ENCODE measurements around the gene RBFOX2.
"Not testable (repeated sequence)": the region's sequence is repeated elsewhere in the genome, so short reads cannot be mapped to it uniquely, and the experiment has no call there.

The RBFOX2 gene

DNA sequence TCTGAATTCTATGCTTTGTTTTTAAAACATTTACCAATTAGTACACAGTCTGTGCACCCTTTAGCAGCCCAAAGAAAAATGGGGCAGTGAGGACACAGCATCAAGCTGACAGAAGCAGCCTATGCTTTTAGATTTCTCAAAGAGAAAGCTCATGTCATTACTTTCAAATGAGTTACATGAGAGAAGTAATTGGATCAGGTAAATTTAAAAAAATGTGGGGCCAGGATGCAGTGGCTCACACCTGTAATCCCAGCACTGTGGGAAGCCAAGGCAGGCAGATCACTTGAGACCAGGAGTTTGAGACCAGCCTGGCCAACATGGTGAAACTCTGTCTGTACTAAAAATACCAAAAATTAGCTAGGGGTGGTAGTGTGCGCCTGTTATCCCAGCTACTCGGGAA, 253.3 kb downstream of the RBFOX2 start:
- no peak for DNase-seq (ENCODE audit: low read depth, low spot score)

DNA sequence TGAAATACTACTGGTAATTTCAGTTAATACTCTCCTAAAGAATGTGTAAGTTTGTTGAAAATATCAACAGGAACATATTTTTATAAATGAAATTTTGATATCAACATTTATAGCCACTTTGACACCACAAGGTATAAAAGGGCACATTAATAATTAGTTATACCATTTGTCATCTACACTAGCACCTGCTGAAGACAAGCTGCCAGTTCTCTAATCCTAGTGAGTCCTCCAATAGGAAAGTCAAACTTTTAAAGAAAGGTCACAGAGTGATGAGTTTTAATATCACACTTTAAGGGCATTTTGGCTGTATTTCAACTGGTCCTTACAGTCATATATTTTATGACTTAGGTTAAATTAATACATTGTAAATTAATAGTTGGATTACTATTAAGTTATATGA, 258.6 kb downstream of the RBFOX2 start:
- H3K4me3 ChIP-seq (ENCODE audit: low read length), result no peak overlapping the region
- DNase-seq (ENCODE audit: low read depth, low spot score), result no peak

More for the DNA sequence above, 253.3 kb downstream of the RBFOX2 start:
- no peak overlapping the region for H3K4me3 ChIP-seq (ENCODE audit: low read length)

DNA sequence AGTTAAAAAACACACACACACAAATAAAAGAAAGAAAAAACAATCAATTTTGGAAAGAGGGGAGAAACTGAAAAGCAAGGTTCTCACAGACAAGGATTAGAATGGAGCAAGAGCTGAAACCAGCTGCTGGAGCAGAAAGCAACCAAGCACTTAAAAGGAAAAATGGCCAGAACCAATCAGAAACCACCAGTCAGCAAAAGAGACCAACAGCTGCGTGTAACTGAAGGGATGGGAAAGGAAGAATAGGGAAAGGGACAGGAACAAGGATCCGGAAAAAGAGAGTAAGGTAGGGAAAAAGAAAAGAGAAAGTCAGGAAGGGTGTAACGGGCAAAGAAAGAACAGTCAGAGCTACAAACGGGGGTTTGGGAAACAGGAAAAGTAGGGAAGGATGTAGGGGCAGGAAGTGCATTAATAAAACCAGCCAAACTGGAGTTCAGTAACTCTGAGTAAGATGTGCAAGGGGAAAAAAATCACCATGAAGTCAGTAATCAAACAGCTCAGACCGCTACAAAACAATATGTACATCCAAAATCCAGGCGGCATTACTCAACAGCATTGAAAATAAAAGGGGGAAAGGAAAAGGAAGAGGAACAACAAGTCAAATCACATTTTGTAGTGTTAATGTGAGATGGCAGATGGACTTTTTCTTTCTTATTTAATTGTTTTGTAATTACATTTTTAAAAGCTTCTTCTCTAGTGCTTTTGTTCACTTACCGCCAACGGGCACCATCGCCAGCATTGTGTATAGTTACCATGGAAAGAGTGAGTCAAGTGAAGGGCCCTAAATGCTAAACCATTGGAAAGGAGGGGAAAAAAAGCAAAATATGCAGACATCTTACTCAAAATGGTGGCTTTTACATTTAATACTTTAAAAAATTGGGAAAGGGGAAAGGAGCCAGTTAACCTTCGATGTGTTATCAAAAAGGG, 261.7 kb downstream of the RBFOX2 start:
- H3K4me3 ChIP-seq (ENCODE audit: low read length), result no peak overlapping the region
- no peak for DNase-seq (ENCODE audit: low read depth, low spot score)

DNA sequence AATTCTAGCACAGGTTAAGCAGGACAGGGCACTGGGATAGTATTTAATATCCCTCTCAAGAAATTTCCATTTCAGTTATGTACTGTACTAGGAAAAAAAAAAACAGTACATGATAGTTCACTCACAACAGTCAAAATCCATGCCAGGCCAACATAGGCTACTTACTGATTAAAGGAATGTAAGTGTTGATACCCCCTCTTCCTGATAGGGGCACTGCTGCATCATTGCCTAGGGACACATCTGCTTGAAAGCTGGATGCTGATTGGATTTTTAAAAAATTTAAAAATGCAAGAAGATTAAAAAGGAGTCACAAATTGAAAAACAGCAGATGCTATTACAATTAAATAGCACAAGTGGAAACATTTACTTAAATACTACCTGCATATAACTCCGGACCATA, 267.6 kb downstream of the RBFOX2 start:
- DNase-seq (ENCODE audit: low read depth, low spot score), result no peak
- no peak overlapping the region for H3K4me3 ChIP-seq (ENCODE audit: low read length)

DNA sequence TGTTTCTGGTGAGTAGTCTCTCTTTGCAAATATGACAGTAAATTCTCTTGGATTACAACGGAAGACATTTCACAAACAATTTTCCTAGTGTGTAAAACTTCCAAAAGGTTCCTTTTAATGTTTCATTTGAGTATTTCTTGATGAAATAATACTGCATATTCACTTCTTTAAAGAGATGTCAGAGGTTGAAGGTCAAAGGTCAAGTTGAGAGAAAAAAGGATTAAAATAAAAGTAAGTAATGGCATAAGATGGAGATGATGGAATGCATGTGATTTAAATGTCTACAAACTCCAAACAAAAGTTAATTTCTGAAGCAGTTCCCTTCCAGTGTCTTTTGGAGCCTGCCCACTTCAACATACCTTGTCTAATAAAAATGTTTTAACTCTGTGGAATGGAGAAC, 270.2 kb downstream of the RBFOX2 start:
- DNase-seq (ENCODE audit: low read depth, low spot score), result no peak
- no peak overlapping the region for H3K4me3 ChIP-seq (ENCODE audit: low read length)

DNA sequence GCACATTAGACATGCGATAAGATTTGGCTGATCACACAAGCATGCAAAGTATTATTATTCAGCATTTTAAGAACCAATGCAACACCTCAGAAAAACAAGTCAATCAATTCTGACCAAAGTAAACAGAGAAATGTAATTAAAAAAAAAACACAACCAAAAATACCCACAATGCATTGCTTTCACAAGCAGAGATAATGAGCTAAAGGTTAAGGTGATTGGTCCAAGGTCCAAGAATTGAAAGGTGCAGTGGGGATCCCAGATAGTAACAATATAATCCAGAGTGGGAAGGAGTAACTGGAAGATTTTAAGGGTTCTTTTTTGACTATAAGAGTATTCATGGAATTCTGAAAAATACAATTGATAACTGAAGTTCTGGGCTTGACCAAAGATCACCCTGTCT, 271.9 kb downstream of the RBFOX2 start:
- no peak overlapping the region for H3K4me3 ChIP-seq (ENCODE audit: low read length)
- DNase-seq (ENCODE audit: low read depth, low spot score), result no peak

DNA sequence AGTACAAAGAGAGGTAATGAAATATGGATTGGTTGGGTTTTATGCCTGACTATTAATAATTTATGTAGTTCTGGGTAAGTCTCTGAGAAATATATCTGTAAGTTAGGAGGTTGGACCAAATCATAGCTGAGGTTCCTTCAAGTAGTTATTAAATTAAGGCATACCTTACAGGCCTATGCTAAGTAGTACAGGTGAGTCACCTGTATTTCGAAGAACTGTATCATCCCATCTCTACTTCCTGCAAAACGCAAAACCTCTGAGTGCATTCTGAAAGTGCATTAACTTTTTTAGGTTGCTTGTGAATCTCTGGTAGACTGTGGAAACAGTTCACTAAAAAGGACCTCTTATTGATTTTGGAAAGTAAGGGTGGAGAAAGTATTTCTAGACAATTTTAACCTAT, 273.9 kb downstream of the RBFOX2 start:
- DNase-seq (ENCODE audit: low read depth, low spot score), result no peak
- no peak overlapping the region for H3K4me3 ChIP-seq (ENCODE audit: low read length)

DNA sequence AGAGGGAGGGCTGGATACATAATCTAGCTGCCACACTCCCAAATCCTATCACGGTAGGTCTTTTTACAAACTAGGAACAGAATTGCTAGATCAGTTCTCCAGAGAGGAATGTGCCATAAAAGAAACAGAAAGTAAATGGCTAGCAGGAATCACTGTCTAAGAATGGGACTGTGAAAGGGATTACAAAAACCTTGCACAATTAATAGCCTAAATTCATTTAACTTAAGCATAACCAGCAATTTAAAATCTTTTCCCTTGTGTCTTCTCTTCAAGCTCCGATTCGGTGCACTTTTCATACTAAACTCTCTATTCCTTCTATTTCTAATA, 275.8 kb downstream of the RBFOX2 start:
- no peak overlapping the region for H3K4me3 ChIP-seq (ENCODE audit: low read length)
- DNase-seq (ENCODE audit: low read depth, low spot score), result no peak

DNA sequence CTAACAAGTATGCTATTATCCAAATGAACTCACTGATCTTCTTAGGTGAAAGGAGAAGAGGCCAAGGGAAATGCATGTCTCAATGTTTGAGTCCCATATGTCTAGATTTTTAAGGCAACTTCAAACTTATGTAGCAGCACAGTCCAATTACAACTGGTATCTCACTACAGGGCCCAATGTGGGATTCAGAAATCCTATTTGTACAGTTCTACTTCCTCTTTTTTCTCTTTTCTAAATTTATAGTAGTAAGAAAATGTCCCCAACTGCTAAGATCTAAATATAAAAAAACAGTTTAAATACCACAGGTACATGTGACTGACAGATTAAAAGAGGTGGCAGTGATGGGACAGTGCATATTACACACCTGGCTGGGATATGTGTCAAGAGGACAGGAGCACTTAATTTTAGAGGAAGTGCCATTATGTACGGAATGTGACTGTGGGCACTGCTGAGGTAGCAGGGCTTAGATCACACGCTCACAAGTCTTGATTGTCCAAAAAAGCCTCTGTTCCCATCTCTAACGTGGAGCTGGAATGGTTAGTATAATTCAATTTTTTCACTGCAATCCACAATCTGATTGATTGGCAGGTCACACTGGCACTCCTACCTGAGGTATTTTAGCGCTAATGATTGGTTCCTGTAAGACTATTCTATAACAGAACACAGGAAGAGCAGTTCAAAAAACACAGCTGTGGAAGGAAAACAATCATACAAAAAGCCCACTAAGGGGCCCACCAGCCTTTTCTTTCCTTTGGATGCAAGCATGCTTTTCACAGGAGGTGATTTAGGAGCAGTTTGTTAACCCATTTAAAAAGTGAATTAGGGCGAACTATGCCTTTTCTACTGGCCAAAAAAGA, 276.4 kb downstream of the RBFOX2 start:
- no peak for DNase-seq (ENCODE audit: low read depth, low spot score)
- H3K4me3 ChIP-seq (ENCODE audit: low read length), result no peak overlapping the region

DNA sequence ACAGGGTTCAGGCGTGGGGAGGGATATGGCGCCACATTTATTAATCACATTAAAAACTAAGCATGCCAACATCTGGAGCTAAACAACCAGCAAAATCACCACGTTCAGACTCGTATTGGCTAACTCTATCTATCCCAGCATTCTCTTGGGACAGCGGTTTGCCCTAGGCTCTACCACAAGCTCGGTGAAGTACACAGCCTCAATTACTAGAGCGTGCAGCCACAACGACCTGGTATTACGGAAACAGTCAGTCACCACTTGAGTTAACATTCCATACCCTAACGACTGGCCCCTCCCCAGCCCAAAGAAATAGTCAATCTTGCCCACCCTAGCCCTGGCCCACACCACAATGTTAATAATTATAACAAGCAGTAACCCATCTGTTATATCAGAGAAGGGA, 278.8 kb downstream of the RBFOX2 start:
- DNase-seq (ENCODE audit: low read depth, low spot score), result no peak
- H3K4me3 ChIP-seq (ENCODE audit: low read length), result no peak overlapping the region

DNA sequence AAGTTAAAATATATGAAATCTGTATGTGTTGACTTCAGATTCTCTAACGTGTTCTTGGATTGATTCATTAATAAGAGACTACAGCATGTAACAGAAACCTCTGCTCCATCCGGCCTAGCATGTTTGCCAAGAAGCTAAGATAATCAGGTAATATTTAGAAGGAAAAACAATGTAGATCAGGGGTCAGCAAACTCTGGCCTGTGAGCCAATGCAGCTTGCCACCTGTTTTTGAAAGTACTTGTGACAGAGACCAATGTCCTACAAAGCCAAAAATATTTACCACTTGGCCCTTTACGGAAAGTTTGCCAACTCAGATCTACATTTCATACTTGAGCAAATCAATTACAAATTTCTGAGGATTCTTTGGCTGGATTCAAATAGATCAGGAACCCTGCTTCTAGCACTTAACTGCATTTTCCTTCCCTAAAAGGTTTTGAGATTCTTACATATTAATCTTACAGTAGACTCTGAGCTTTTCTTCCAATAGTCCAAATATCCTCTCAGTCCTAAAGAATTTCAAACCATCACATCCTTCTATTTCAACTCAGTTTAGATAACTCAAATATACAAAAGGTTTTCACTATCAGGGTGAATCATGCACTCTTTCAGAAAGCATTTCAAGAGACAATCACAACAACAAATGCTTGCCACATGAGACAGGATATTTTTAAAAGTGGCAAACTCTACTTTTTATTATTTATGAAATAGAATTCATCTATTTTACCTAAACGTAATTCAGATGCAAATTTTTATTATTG, 281.5 kb downstream of the RBFOX2 start:
- DNase-seq (ENCODE audit: low read depth, low spot score), result no peak
- H3K4me3 ChIP-seq (ENCODE audit: low read length), result no peak overlapping the region

DNA sequence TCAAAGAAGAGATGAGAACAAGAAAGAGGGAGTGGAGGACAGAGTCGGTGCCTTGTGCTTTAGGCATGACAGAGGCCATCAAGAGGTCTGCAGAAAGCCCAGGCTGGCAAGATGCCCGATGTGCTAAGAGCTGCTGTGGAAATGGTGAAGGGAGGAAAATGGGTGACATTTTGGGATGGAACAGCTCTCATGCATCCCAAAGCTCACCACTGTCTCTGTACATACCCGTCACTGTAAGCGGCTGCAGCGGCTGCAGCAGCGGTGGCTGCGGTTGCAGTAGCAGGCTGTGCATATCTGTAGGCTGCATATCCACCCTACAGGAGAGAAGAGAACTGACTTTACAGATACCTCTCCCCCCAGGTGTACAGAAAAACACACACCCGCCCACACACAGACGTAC, 282.4 kb downstream of the RBFOX2 start:
- no peak overlapping the region for H3K4me3 ChIP-seq (ENCODE audit: low read length)
- no peak for DNase-seq (ENCODE audit: low read depth, low spot score)

DNA sequence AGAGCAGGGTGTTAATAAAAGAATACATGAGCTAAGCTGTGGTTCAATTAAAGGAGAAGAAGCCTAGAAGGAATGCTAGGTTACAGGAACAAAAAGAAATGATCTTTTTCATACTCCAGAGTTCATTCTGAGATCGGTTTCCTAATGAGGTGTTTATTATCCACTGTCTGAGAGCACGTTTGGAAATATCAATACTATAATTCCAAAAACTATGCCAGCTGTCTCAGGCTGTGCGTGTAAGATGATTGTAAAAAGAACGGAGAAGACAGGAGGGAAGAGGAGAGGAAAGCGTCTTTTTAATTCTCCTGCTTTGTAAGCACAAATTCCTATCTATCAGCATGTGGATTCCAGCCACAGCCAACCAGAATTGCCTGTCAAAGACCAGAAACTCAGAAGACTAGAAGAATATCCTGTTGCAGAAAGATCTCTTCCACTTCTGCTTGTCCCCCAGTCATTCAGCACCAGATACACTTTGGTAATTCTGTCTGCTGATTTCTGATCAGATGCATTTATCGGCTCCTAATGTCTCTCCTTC, 285.2 kb downstream of the RBFOX2 start:
- no peak overlapping the region for H3K4me3 ChIP-seq (ENCODE audit: low read length)
- no peak for DNase-seq (ENCODE audit: low read depth, low spot score)

DNA sequence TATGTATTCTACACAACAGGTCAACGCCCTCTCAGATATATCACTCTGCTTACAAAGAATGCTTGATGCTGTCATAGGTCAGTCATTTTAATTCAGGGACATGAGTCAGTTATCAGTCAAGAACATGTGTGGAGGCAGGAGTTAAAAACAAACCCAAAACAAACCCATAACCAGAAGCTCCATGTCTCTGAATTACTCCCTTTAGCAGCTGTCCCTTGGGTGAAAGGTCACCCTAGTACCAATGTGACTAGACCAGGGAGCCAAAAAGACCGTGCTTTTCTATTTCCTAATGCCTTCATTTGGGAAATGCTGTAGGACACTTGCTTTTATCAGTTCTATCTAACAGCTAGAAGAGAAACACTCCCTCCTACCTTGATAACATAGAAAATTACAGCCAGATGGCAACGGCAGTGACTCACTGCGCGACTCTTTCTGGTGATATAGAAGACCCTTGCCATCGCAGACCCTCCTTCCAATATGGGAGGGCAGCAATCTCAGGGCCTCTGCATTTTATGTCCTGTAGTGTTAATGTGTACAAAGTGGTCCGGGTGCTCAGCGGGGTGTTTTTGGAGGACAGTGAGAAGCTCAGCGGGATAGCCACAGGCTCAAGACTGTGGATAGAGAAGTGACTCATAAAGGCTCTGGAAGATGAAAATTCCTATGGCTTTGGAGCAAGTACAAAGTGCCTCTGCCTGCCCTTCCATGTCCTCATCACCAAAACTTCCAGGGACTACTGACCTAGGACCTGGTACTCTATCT, 286.1 kb downstream of the RBFOX2 start:
- DNase-seq (ENCODE audit: low read depth, low spot score), result no peak
- H3K4me3 ChIP-seq (ENCODE audit: low read length), result no peak overlapping the region

DNA sequence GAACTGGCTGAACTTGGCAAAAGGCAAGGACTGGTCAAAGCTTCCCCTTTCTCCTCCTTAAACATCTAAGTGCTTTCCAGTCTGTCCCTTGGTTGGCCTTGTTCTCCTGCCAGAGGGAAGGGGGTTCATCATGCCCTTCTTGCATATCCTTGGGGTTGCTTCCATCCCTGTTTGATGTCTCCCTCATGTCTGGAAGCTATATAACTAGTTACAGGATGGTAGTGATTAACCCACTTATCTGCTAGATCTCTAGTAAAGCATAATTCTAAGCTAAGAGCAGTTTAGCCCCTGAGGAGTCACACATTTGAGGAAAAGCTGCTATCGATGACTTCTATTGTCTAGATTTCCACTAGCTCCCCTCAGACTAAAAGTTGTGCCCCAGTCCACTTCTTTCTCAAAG, 288.0 kb downstream of the RBFOX2 start:
- DNase-seq (ENCODE audit: low read depth, low spot score), result no peak
- H3K4me3 ChIP-seq (ENCODE audit: low read length), result no peak overlapping the region

DNA sequence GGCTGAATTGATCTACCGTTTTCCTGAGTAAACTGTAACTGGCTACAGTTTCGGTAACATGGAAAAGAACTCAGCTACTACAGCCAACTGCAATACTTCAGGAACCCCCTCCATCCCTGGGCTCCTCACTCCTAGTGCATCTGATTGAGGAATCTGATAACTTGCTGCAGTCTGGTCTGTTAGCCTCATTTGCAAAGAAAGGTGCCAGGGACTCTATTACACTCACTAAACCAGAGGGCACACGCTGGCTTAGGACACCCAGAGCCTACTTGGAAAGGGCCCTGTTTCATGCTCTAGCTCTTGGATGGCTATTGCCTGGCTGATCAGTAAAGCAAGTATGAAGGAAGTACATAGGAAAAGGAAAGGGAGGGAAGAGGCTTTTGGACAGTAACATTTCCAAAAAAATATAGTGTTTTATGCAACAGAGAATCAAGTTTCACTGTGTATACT, 288.7 kb downstream of the RBFOX2 start:
- H3K4me3 ChIP-seq (ENCODE audit: low read length), result no peak overlapping the region
- no peak for DNase-seq (ENCODE audit: low read depth, low spot score)

DNA sequence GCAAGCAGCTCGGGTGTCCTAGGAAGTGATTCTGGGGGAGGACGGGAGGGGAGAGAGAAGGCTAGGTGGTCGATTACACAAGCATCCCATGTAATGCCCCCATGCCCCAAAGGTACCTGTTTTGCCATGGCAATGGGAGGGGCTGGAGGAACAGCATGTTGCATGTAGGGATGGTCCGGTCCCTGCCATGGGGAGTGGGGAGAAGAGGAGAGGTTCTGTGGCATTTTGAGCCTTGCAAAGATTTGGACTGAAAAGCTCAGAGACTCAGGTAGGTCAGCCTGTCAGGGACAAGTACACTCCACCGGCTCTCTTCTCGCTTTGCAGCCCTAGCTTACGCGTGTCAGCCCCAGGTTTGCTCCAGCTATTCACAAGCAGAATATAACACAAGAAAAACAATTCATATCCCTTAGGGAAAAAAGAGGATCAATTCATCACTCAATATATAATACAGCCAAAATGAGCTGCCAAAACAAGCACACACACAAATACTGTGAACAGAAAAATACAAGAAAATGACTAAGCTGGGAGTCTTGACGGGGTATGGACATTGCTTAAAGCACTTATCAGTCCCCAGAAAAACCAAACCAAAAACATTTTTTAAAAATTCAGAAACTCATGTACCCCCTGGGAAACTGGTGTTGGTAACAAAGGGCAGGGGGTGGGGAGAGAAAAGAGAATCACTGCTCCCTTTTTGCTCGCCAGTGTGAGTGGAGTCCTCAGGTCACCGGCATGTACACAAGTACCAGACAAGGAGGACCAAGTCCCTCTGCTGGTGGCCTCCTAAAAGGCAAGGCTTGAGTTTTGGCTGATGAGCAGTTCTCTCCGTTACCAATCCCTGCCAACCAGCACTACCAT, 289.3 kb downstream of the RBFOX2 start:
- DNase-seq (ENCODE audit: low read depth, low spot score), result no peak
- no peak overlapping the region for H3K4me3 ChIP-seq (ENCODE audit: low read length)

DNA sequence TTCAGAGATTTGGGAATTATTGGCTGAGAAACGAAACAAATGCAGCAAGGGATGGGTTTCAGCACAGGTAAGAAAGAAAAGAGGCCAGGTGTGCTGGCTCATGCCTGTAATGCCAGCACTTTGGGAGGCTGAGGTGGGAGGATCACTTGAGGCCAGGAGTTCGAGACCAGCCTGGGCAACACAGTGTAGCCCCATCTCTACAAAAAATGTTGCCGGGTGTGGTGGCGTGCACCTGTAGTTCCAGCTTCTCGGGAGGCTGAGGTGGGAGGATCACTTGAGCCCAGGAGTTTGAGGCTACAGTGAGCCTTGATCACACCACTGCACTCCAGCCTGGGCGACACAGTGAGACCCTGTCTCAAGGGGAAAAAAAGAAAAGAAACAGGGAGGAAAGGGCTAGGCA, 290.7 kb downstream of the RBFOX2 start:
- DNase-seq (ENCODE audit: low read depth, low spot score); H3K4me3 ChIP-seq (ENCODE audit: low read length): not testable (repeated sequence)
